ENCODE data around the gene RIPPLY3. TPM values are rescaled to one million over a fixed set of nuclear protein-coding genes. Genes with fewer than 3 reads are reported as not detected.

Gene RIPPLY3
- total and polyA plus RNA-seq, 4 donors, result 0.08 to 0.21 (median 0.13) TPM; not detected in 1

DNA sequence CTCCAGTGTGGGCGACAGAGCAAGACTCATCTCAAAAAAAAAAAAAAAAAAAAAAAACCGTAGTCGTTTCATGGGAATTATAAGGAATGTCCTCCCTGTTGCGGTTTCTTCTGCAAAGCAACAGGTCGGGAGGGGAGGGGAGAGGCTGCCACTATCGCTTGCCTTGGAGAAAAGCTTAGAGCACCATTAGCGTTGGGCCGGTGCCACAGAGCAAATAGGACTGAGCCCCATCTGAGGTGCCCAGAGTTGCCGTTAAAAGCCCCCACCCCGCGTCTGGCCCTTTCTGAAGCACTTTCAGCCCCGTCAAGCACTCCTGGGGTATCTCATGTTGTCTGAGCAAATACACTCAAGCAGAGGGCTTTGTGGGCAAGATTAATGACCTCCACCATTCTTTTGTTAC is 2.2 kb downstream of the RIPPLY3 start:
- H3K9me3 ChIP-seq (ENCODE audit: control insufficient read depth in 4 of 4, low read length in 3 of 4), result no peaks in the 10 kb centered on the region
- DNase-seq (ENCODE audit: low spot score), result no peak
- WGBS, result 73% methylated on average over 12 of the region's 12 CpGs
- no peak overlapping the region for H3K4me3 ChIP-seq (ENCODE audit: low read depth in 1 of 3, low read length in 3 of 3)
- H3K4me1 ChIP-seq (ENCODE audit: control insufficient read depth in 4 of 4, insufficient read depth in 4 of 4, low read length in 3 of 4), result peaks cover 5 to 21% (median 14%) of the 10 kb centered on the region in 4 donors
- no peak overlapping the region for H3K27ac ChIP-seq (ENCODE audit: low read depth in 1 of 2, low read length in 2 of 2)
- no peaks in the 10 kb centered on the region for H3K36me3 ChIP-seq (ENCODE audit: control insufficient read depth in 4 of 4, insufficient read depth in 3 of 4, low read depth in 1 of 4, low read length in 3 of 4)
- no peaks in the 10 kb centered on the region for H3K27me3 ChIP-seq (ENCODE audit: control insufficient read depth in 4 of 4, insufficient read depth in 4 of 4, low read length in 3 of 4)
- H3K9ac ChIP-seq (ENCODE audit: low read depth in 1 of 2, low read length in 2 of 2), result no peak overlapping the region
- TF ChIP-seq HNF4G (IDR thresholded peaks at IDR 0.05), result no peak

DNA sequence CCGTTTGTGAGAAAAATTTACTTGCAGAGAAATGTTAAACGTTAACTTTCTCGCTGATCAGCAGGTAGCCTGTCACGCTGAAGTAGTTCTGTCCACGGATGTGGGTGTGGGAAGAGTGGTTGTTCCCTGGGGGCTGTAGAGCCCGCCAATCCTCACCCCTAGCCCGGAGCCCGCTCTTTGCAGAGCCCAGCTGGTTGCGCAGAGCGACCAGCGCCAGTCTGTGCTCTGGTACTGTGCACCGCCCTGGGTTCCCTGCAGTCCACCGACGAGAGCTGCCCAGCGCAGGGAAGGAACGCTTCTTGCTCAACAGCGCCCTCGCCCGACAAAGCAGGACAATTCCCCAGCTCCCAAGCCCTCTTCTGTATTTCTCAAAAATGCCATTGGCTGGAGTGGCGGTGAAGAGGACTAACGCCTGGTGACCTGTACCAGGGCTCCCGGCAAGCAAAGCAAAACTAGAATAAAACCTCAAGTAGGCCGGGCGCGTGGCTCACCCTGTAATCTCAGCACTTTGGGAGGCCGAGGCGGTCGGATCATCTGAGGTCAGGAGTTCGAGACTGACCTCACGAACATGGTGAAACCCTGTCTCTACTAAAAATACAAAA is 3.3 kb downstream of the RIPPLY3 start:
- TF ChIP-seq, protein P1, sequence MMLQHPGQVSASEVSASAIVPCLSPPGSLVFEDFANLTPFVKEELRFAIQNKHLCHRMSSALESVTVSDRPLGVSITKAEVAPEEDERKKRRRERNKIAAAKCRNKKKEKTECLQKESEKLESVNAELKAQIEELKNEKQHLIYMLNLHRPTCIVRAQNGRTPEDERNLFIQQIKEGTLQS (IDR thresholded peaks at IDR 0.05), result no peak
- no peak for TF ChIP-seq TAF1 (conservative IDR thresholded peaks at IDR 0.05)
- no peak for TF ChIP-seq FOXA1 (IDR thresholded peaks at IDR 0.05)
- no peak for TF ChIP-seq JUND (IDR thresholded peaks at IDR 0.05)
- peak; percentile 48 for TF ChIP-seq SP1 (IDR thresholded peaks at IDR 0.05)
- peak; percentile 21 to 63 for TF ChIP-seq HNF4A (conservative IDR thresholded peaks at IDR 0.05)
- TF ChIP-seq, protein P2, sequence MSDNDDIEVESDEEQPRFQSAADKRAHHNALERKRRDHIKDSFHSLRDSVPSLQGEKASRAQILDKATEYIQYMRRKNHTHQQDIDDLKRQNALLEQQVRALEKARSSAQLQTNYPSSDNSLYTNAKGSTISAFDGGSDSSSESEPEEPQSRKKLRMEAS (IDR thresholded peaks at IDR 0.05), result peak; percentile 3
- TF ChIP-seq FOXA2 (IDR thresholded peaks at IDR 0.05), result no peak
- TF ChIP-seq RAD21 (IDR thresholded peaks at IDR 0.05), result peak; percentile 89 to 92
- TF ChIP-seq, protein P3, sequence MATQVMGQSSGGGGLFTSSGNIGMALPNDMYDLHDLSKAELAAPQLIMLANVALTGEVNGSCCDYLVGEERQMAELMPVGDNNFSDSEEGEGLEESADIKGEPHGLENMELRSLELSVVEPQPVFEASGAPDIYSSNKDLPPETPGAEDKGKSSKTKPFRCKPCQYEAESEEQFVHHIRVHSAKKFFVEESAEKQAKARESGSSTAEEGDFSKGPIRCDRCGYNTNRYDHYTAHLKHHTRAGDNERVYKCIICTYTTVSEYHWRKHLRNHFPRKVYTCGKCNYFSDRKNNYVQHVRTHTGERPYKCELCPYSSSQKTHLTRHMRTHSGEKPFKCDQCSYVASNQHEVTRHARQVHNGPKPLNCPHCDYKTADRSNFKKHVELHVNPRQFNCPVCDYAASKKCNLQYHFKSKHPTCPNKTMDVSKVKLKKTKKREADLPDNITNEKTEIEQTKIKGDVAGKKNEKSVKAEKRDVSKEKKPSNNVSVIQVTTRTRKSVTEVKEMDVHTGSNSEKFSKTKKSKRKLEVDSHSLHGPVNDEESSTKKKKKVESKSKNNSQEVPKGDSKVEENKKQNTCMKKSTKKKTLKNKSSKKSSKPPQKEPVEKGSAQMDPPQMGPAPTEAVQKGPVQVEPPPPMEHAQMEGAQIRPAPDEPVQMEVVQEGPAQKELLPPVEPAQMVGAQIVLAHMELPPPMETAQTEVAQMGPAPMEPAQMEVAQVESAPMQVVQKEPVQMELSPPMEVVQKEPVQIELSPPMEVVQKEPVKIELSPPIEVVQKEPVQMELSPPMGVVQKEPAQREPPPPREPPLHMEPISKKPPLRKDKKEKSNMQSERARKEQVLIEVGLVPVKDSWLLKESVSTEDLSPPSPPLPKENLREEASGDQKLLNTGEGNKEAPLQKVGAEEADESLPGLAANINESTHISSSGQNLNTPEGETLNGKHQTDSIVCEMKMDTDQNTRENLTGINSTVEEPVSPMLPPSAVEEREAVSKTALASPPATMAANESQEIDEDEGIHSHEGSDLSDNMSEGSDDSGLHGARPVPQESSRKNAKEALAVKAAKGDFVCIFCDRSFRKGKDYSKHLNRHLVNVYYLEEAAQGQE (IDR thresholded peaks at IDR 0.05), result peak; percentile 25
- no peak for TF ChIP-seq NR2F2 (IDR thresholded peaks at IDR 0.05)
- TF ChIP-seq, protein P4, sequence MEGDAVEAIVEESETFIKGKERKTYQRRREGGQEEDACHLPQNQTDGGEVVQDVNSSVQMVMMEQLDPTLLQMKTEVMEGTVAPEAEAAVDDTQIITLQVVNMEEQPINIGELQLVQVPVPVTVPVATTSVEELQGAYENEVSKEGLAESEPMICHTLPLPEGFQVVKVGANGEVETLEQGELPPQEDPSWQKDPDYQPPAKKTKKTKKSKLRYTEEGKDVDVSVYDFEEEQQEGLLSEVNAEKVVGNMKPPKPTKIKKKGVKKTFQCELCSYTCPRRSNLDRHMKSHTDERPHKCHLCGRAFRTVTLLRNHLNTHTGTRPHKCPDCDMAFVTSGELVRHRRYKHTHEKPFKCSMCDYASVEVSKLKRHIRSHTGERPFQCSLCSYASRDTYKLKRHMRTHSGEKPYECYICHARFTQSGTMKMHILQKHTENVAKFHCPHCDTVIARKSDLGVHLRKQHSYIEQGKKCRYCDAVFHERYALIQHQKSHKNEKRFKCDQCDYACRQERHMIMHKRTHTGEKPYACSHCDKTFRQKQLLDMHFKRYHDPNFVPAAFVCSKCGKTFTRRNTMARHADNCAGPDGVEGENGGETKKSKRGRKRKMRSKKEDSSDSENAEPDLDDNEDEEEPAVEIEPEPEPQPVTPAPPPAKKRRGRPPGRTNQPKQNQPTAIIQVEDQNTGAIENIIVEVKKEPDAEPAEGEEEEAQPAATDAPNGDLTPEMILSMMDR (IDR thresholded peaks at IDR 0.05; ENCODE audit: low read depth, low read length, missing input control), result peak; percentile 90
- TF ChIP-seq RXRA (IDR thresholded peaks at IDR 0.05), result peak in 1 of 2 donors; percentile 79
- peak; percentile 19 for TF ChIP-seq YY1 (IDR thresholded peaks at IDR 0.05)
- Histone ChIP-seq H3K9ac (ENCODE audit: low read depth in 1 of 2, low read length in 2 of 2) (no peak overlapping the region), H3K9me3 (ENCODE audit: control insufficient read depth in 4 of 4, low read length in 3 of 4) (no peaks in the 10 kb centered on the region), H3K4me3 (ENCODE audit: low read depth in 1 of 3, low read length in 3 of 3) (peak overlapping the region; percentile 48 to 67 (median 64)), H3K27ac (ENCODE audit: low read depth in 1 of 2, low read length in 2 of 2) (peak overlapping the region in 1 of 2 donors; percentile 64), H3K27me3 (ENCODE audit: control insufficient read depth in 4 of 4, insufficient read depth in 4 of 4, low read length in 3 of 4) (no peaks in the 10 kb centered on the region), H3K36me3 (ENCODE audit: control insufficient read depth in 4 of 4, insufficient read depth in 3 of 4, low read depth in 1 of 4, low read length in 3 of 4) (no peaks in the 10 kb centered on the region), H3K4me1 (ENCODE audit: control insufficient read depth in 4 of 4, insufficient read depth in 4 of 4, low read length in 3 of 4) (peaks cover 5 to 21% (median 14%) of the 10 kb centered on the region in 4 donors)
- peak; percentile 83 for DNase-seq (ENCODE audit: low spot score)
- 5% methylated on average over 30 of the region's 30 CpGs for WGBS
